HCT116 (cell line): ENCODE measurements around the gene KCNH5. TPM values are rescaled to one million over a fixed set of nuclear protein-coding genes. Genes with fewer than 3 reads are reported as not detected.

Experiments used
- ATAC-seq: fragments of 200-7000 bp; cut with Tn5 transposase; 2 replicates; pipeline ENCODE4 v1.9.1; 2020; ENCODE audit warnings: mild to moderate bottlenecking, moderate library complexity
- BruUV-seq: library from RNA; stranded (reverse); fragments of 400-500 nt; replicated peaks from 2 replicates; lab custom pipeline; 2021; lab: Mats Ljungman, UMichigan
- CTCF ChIA-PET: fragments of 300-600 bp; sonication (Branson Sonifier 250); formaldehyde crosslinking; loops from one replicate; lab custom pipeline; 2021; ENCODE audit warnings: antibody characterized with exemption; lab: Charles Lee
- POLR2A ChIA-PET: fragments of 300-600, 350-600 bp; sonication (Branson Sonifier 250); formaldehyde crosslinking; loops from one replicate; lab custom pipeline; 2021; ENCODE audit warnings: antibody characterized with exemption; lab: Charles Lee
- RAD21 ChIA-PET, 2 experiments: fragments of 300-600 bp; sonication (Branson Sonifier 250); formaldehyde crosslinking; loops; one replicate each; lab custom pipeline; 2023; ENCODE audit warnings: low total read pairs in 2 of 2; ENCODE audit not compliant: uncharacterized antibody in 2 of 2, unreplicated experiment in 2 of 2, low non-redundant PET in 1 of 2; lab: Charles Lee
- DNase-seq: peaks from one replicate; pipeline ENCODE4 v3.0.0-alpha.2; 2010; ENCODE audit warnings: low read depth, low spot score
- H2AFZ ChIP-seq: fragments of 200-600 bp; shearing (Covaris generic), sonication (generic); 2 replicates; pipeline ENCODE4 v1.6.1; 2017; ENCODE audit warnings: low read depth, mixed run types, mixed read lengths, antibody characterized with exemption, low read length; ENCODE audit not compliant: poor library complexity, severe bottlenecking
- H3K27ac ChIP-seq: 2 replicates; pipeline ENCODE4 v1.5.1; 2012; ENCODE audit warnings: low read depth, low read length
- H3K27me3 ChIP-seq: fragments of 200-600 bp; sonication (generic); 2 replicates; pipeline ENCODE4 v1.6.1; 2016; ENCODE audit warnings: mixed run types, low read length, mixed read lengths; ENCODE audit not compliant: insufficient read depth
- H3K36me3 ChIP-seq, 2 experiments: fragments of 200-500 bp in 1 of 2; fragments of 200-600 bp in 1 of 2; sonication (Bioruptor generic) in 1 of 2; sonication (generic) in 1 of 2; 2 replicates each; pipeline versions ENCODE4 v1.5.1 to v1.6.1; 2014 to 2016; ENCODE audit warnings: low read length in 2 of 2, inconsistent platforms in 1 of 2, mixed read lengths in 1 of 2, mixed run types in 1 of 2; ENCODE audit not compliant: insufficient read depth in 2 of 2, control insufficient read depth in 1 of 2
- H3K4me1 ChIP-seq, 2 experiments: fragments of 200-600 bp in 1 of 2; sonication (generic) in 1 of 2; 2 replicates each; pipeline versions ENCODE4 v1.5.1 to v1.6.1; 2012 to 2017; ENCODE audit warnings: low read length in 2 of 2, inconsistent platforms in 1 of 2, mild to moderate bottlenecking in 1 of 2, mixed read lengths in 1 of 2, mixed run types in 1 of 2, moderate library complexity in 1 of 2; ENCODE audit not compliant: insufficient read depth in 2 of 2, control insufficient read depth in 1 of 2
- H3K4me2 ChIP-seq: fragments of 200-600 bp; sonication (generic); 2 replicates; pipeline ENCODE4 v1.6.1; 2017; ENCODE audit warnings: mixed run types, low read length, mixed read lengths
- H3K4me3 ChIP-seq, 2 experiments: fragments of 200-600 bp in 1 of 2; sonication (generic) in 1 of 2; replicated peaks in 1 of 2; 2 replicates each; pipeline ENCODE4 v1.5.1; 2011 to 2016; ENCODE audit warnings: low read length in 2 of 2, control low read depth in 1 of 2, low read depth in 1 of 2, mild to moderate bottlenecking in 1 of 2, mixed read lengths in 1 of 2, mixed run types in 1 of 2
- H3K79me2 ChIP-seq: fragments of 200-600 bp; sonication (generic); 2 replicates; pipeline ENCODE4 v1.6.1; 2017; ENCODE audit warnings: mild to moderate bottlenecking, mixed run types, low read length, moderate library complexity, mixed read lengths; ENCODE audit not compliant: insufficient read depth
- H3K9ac ChIP-seq: fragments of 200-600 bp; sonication (generic); 2 replicates; pipeline ENCODE4 v1.6.1; 2016; ENCODE audit warnings: low read length, mixed read lengths
- H3K9me2 ChIP-seq: fragments of 200-600 bp; sonication (generic), shearing (Covaris generic); 2 replicates; pipeline ENCODE4 v1.6.1; 2017; ENCODE audit warnings: mixed run types, mild to moderate bottlenecking, moderate library complexity; ENCODE audit not compliant: insufficient read depth
- H3K9me3 ChIP-seq, 2 experiments: fragments of 200-500 bp in 1 of 2; fragments of 200-600 bp in 1 of 2; sonication (Bioruptor generic) in 1 of 2; sonication (generic) in 1 of 2; 2 replicates each; pipeline ENCODE4 v1.6.1; 2014 to 2017; ENCODE audit warnings: low read length in 2 of 2, mixed read lengths in 2 of 2, inconsistent platforms in 1 of 2, low read depth in 1 of 2, mild to moderate bottlenecking in 1 of 2, mixed run types in 1 of 2, moderate library complexity in 1 of 2; ENCODE audit not compliant: control insufficient read depth in 1 of 2, insufficient read depth in 1 of 2
- H4K20me1 ChIP-seq: fragments of 200-600 bp; sonication (generic), shearing (Covaris generic); 2 replicates; pipeline ENCODE4 v1.6.1; 2017; ENCODE audit warnings: mixed run types, mild to moderate bottlenecking, moderate library complexity; ENCODE audit not compliant: insufficient read depth
- CBX3 ChIP-seq: IDR thresholded peaks from 2 replicates; pipeline ENCODE4 v1.6.1; 2012; ENCODE audit warnings: low read depth
- CTCF ChIP-seq, 3 experiments: fragments of 200-600 bp in 1 of 3; sonication (generic) in 1 of 3; IDR thresholded peaks in 2 of 3; conservative IDR thresholded peaks in 1 of 3; 2 replicates each; pipeline ENCODE4 v1.5.1; 2012 to 2017; ENCODE audit warnings: low read depth in 2 of 3, low read length in 2 of 3, antibody characterized with exemption in 1 of 3, borderline replicate concordance in 1 of 3, control low read depth in 1 of 3, mild to moderate bottlenecking in 1 of 3, mixed read lengths in 1 of 3, mixed run types in 1 of 3, moderate library complexity in 1 of 3; ENCODE audit not compliant: insufficient read depth in 1 of 3
- ELF1 ChIP-seq: IDR thresholded peaks from 2 replicates; pipeline ENCODE4 v1.6.1; 2012; ENCODE audit warnings: low read depth, borderline replicate concordance
- EZH2 ChIP-seq: fragments of 200-600 bp; sonication (generic); IDR thresholded peaks from 2 replicates; pipeline ENCODE4 v1.6.1; 2017; ENCODE audit warnings: antibody characterized with exemption, mixed run types
- EZH2phosphoT487 ChIP-seq: fragments of 200-600 bp; IDR thresholded peaks from 2 replicates; pipeline ENCODE4 v1.6.1; 2018; ENCODE audit warnings: antibody characterized with exemption, borderline replicate concordance
- RAD21 ChIP-seq: IDR thresholded peaks from 2 replicates; pipeline ENCODE4 v1.6.1; 2012; ENCODE audit warnings: low read depth, mild to moderate bottlenecking
- SIN3A ChIP-seq: IDR thresholded peaks from 2 replicates; pipeline ENCODE4 v1.6.1; 2012; ENCODE audit warnings: low read depth
- SP1 ChIP-seq: IDR thresholded peaks from 2 replicates; pipeline ENCODE4 v1.6.1; 2012; ENCODE audit warnings: low read depth
- SRF ChIP-seq: IDR thresholded peaks from 2 replicates; pipeline ENCODE4 v1.6.1; 2012; ENCODE audit warnings: low read depth
- YY1 ChIP-seq: IDR thresholded peaks from 2 replicates; pipeline ENCODE4 v1.6.1; 2011; ENCODE audit warnings: low read length, low read depth, moderate library complexity, mild to moderate bottlenecking; ENCODE audit not compliant: insufficient replicate concordance; ENCODE audit errors: extremely low read depth
- ZFX ChIP-seq: fragments of 450-650 bp; IDR thresholded peaks from 2 replicates; pipeline ENCODE4 v1.6.1; 2017
- ZNF274 ChIP-seq: fragments of 200-500 bp; sonication (Bioruptor generic); IDR thresholded peaks from 2 replicates; pipeline ENCODE4 v1.6.1; 2014; ENCODE audit warnings: mild to moderate bottlenecking, low read depth, low read length, inconsistent platforms
- intact Hi-C: fragments of 100-400 bp; cut with micrococcal nuclease; formaldehyde crosslinking; loops from 2 replicates; pipeline ENCODE4 v1.10.0; 2022
- total RNA-seq: library from RNA; stranded (reverse); gene quantifications from one replicate; pipeline ENCODE4 v1.2.1, GENCODE V29; 2021; ENCODE audit not compliant: unreplicated experiment
- TF ChIP-seq, protein P1 (sequence below): IDR thresholded peaks from 2 replicates; pipeline ENCODE4 v1.6.1; 2012; ENCODE audit warnings: low read depth

Gene KCNH5
- total RNA-seq, 1 experiment from 2014 or later, result not detected

DNA sequence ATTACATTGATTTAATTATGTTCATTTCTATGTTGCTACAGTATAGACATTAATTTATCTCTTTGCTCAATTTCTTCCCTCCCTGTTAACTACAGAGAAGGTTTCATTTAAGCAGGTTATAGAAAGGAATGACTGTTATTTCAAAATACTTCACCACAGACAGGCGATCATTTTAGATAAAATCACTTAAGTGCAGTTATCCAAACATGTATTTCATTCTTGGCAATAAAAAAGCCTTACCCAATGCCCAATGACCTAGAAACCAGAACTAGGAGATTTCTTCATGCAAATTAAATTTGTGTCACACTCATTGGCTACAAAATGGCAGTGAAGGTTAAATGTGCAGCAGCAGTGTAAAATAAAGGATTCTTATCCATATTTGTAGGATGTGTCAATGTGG is 266.4 kb downstream of the KCNH5 start (continued):
- TF ChIP-seq CTCF (IDR thresholded peaks at IDR 0.05 in 2 of 3, conservative IDR thresholded peaks at IDR 0.05 in 1 of 3; ENCODE audit: borderline replicate concordance in 1 of 3, insufficient read depth in 1 of 3, low read depth in 2 of 3, low read length in 2 of 3), result no peak
- no peak for TF ChIP-seq EZH2phosphoT487
- TF ChIP-seq SIN3A, result no peak
- TF ChIP-seq ZFX, result no peak
- TF ChIP-seq ELF1, result no peak
- TF ChIP-seq SP1, result no peak
- TF ChIP-seq YY1, result no peak
- no peak for TF ChIP-seq RAD21

DNA sequence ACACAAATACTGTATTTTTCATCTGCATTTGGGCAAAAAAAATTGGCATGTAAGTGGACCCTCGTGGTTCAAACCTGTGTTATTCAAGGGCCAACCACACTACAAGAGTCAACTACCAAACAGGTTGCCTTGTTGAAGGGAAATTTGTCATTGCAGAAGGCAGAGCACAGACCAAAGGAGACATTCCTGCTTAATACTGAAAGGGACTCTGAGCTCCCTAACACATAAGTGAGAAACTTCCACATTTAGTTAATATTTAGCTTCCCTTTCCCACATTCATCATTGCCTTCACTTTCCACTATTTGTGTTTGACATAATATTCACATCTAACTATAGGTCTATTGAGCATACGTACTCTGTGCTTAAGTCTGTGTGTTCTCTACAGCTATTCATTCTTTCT is 266.9 kb downstream of the KCNH5 start:
- no peak for ATAC-seq
- POLR2A ChIA-PET, result no interaction called here
- no TSS peak for BruUV-seq

More for the DNA sequence above, 266.9 kb downstream of the KCNH5 start:
- TF ChIP-seq SP1 (no peak), ELF1 (no peak), ZFX (no peak), CBX3 (no peak), EZH2 (no peak), CTCF (IDR thresholded peaks at IDR 0.05 in 2 of 3, conservative IDR thresholded peaks at IDR 0.05 in 1 of 3; ENCODE audit: borderline replicate concordance in 1 of 3, insufficient read depth in 1 of 3, low read depth in 2 of 3, low read length in 2 of 3) (no peak), ZNF274 (no peak), SRF (no peak), EZH2phosphoT487 (no peak)
- TF ChIP-seq, protein P1, sequence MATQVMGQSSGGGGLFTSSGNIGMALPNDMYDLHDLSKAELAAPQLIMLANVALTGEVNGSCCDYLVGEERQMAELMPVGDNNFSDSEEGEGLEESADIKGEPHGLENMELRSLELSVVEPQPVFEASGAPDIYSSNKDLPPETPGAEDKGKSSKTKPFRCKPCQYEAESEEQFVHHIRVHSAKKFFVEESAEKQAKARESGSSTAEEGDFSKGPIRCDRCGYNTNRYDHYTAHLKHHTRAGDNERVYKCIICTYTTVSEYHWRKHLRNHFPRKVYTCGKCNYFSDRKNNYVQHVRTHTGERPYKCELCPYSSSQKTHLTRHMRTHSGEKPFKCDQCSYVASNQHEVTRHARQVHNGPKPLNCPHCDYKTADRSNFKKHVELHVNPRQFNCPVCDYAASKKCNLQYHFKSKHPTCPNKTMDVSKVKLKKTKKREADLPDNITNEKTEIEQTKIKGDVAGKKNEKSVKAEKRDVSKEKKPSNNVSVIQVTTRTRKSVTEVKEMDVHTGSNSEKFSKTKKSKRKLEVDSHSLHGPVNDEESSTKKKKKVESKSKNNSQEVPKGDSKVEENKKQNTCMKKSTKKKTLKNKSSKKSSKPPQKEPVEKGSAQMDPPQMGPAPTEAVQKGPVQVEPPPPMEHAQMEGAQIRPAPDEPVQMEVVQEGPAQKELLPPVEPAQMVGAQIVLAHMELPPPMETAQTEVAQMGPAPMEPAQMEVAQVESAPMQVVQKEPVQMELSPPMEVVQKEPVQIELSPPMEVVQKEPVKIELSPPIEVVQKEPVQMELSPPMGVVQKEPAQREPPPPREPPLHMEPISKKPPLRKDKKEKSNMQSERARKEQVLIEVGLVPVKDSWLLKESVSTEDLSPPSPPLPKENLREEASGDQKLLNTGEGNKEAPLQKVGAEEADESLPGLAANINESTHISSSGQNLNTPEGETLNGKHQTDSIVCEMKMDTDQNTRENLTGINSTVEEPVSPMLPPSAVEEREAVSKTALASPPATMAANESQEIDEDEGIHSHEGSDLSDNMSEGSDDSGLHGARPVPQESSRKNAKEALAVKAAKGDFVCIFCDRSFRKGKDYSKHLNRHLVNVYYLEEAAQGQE, result no peak
- Histone ChIP-seq H3K36me3 (no peaks in the 10 kb centered on the region), H3K27me3 (no peaks in the 10 kb centered on the region), H4K20me1 (no peaks in the 10 kb centered on the region), H3K27ac (no peak overlapping the region), H3K79me2 (no peaks in the 10 kb centered on the region), H3K4me2 (no peak overlapping the region), H3K4me1 (no peaks in the 10 kb centered on the region), H3K9me3 (peaks cover 0 to 6% of the 10 kb centered on the region in 2 experiments; a peak in 2 of 4 replicates), H2AFZ (no peak overlapping the region), H3K9ac (no peak overlapping the region), H3K9me2 (no peaks in the 10 kb centered on the region), H3K4me3 (no peak overlapping the region)
- intact Hi-C loops, result no loop called here
- CTCF ChIA-PET, result no interaction called here
- no peak for DNase-seq
- RAD21 ChIA-PET, result no interaction called here
